GM18867 (cell line): Measurements from ENCODE around the gene SMIM38.

Source experiments
- ATAC-seq: cut with Tn5 transposase; IDR thresholded peaks from one replicate; pipeline ENCODE4 v1.9.1; 2021; ENCODE audit warnings: mild to moderate bottlenecking, moderate library complexity; ENCODE audit not compliant: unreplicated experiment

The SMIM38 gene

GRCh38 chr11:69155302-69156234, at the start of gene SMIM38:
Gene SMIM38 (plus strand): TSS chr11:69155935. CDS start chr11:69157847, 1,912 bp downstream.
- ATAC-seq: no peak

- no peak for ATAC-seq
Measured at GRCh38 chr11:69106031-69106811, 49.5 kb upstream of the SMIM38 start.

- no peak for ATAC-seq
Measured at GRCh38 chr11:69107413-69107812, 48.3 kb upstream of the SMIM38 start.

- ATAC-seq: no peak
Measured at GRCh38 chr11:69108030-69108429, 47.7 kb upstream of the SMIM38 start.

- ATAC-seq: no peak
Measured at GRCh38 chr11:69108559-69108958, 47.2 kb upstream of the SMIM38 start.

- ATAC-seq: no peak
Measured at GRCh38 chr11:69109101-69109500, 46.6 kb upstream of the SMIM38 start.

- no peak for ATAC-seq
Measured at GRCh38 chr11:69110451-69110850, 45.3 kb upstream of the SMIM38 start.

GRCh38 chr11:69111624-69112542, 43.9 kb upstream of the SMIM38 start:
- no peak for ATAC-seq

- ATAC-seq: no peak
Measured at GRCh38 chr11:69113226-69113625, 42.5 kb upstream of the SMIM38 start.

GRCh38 chr11:69113646-69114340, 41.9 kb upstream of the SMIM38 start:
- no peak for ATAC-seq

GRCh38 chr11:69114362-69114761, 41.4 kb upstream of the SMIM38 start:
- ATAC-seq: no peak

- no peak for ATAC-seq
Measured at GRCh38 chr11:69114811-69115523, 40.8 kb upstream of the SMIM38 start.

GRCh38 chr11:69115586-69116560, 39.9 kb upstream of the SMIM38 start:
- no peak for ATAC-seq

GRCh38 chr11:69116671-69117070, 39.1 kb upstream of the SMIM38 start:
- no peak for ATAC-seq

- ATAC-seq: no peak
Measured at GRCh38 chr11:69119190-69119589, 36.5 kb upstream of the SMIM38 start.

- ATAC-seq: no peak
Measured at GRCh38 chr11:69120096-69120875, 35.4 kb upstream of the SMIM38 start.

- no peak for ATAC-seq
Measured at GRCh38 chr11:69121021-69121420, 34.7 kb upstream of the SMIM38 start.
